GM21737 (cell line): Measurements from ENCODE around the gene TNIP1.

Source experiments
- ATAC-seq: cut with Tn5 transposase; IDR thresholded peaks from one replicate; pipeline ENCODE4 v1.9.1; 2021; ENCODE audit warnings: mild to moderate bottlenecking, moderate library complexity; ENCODE audit not compliant: unreplicated experiment

TNIP1 gene

DNA sequence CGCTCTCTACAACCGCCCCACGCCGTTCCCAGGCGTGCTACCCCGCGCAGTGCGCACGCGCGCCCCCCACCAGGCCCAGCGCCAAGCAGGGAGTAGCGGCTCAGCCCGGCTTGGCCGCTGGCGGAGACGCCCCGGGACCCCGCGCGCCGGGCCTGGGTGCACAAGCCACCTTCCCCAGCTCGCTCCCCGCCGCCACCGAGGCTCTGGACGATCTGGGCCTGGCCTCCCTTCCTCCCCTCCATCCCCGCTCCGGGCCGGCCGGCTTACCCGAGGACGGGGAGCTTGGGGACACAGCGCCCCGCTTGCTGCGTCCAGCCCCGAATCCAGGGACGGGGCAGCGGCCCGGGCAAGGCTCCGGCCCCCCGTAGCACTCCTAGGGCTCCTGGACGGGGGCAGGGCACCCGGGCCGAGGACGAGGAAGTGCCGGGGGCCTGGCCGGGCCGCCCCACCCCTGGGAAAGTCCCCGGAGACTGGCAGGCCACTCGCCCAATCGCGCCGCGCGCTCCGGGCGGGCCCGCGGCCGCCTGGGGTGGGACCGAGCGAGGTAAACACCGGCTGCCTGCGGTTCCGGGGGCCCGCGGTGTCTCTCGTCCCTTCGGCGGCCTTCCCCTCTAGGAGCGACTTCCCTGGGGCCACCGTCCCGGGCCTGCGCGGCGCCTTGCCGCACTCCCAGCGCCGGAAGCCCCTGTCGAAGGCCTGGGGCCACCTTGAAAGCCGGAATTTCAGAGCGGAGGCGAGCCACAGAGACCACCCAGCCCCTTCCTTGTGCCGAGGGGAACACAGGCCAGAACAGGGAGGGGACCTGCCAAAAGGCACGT lies at the start of gene TNIP1:
TSS of gene TNIP1 (minus strand) at position 422 of the 818 bp plus-strand sequence. CDS start 15,939 bp downstream, outside the sequence.
- ATAC-seq: peak; percentile 78

GRCh38 chr5:151130235-151130921 lies 49.5 kb upstream of the TNIP1 start:
- ATAC-seq: no peak

GRCh38 chr5:151128817-151129216 lies 48.0 kb upstream of the TNIP1 start:
- ATAC-seq: no peak

DNA sequence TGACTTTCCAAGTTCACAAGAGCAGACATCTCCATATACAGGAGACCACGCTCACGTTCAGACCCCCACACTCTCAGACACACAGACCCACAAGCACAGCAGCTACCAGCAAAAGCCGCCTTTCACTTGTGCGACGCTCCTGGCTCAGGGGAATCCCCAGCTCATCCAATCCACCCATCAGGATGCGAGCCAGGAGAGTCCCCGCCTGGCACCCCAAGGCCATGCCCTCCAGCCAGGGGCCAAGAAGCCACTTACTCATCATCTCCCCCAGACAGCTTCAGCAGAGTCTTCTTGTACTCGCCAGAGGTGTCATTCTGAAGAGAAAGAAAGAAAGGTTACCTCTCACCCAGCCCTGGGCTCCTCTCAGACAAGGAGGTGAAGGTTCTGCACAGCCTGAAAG lies 47.1 kb upstream of the TNIP1 start:
- no peak for ATAC-seq

GRCh38 chr5:151126199-151126645 lies 45.4 kb upstream of the TNIP1 start:
- no peak for ATAC-seq

GRCh38 chr5:151125421-151125820 lies 44.6 kb upstream of the TNIP1 start:
- ATAC-seq: no peak

- ATAC-seq: peak; percentile 79
Measured at GRCh38 chr5:151123897-151124751, 43.3 kb upstream of the TNIP1 start.

GRCh38 chr5:151122828-151123227 lies 42.0 kb upstream of the TNIP1 start:
- no peak for ATAC-seq

- ATAC-seq: no peak
Measured at GRCh38 chr5:151121665-151122064, 40.8 kb upstream of the TNIP1 start.

DNA sequence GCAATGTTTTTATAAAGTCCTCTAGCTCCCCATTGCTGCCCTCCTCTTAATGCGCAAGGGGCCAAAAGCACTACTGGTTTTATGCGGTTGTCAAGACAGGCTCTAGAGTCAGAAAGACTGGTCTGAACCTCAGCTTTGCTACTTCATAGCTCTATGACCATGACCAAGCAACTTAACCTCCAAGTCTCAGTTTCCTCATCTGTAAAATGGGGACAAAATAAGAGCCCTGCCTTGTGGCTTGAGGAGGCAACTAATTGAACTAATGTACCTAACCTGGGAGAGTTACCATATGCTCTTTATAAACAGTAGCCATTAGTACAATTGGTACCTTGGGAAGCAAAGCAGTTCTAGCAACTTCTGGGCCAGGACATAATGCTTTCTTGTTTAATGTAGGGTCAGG lies 40.3 kb upstream of the TNIP1 start:
- no peak for ATAC-seq

DNA sequence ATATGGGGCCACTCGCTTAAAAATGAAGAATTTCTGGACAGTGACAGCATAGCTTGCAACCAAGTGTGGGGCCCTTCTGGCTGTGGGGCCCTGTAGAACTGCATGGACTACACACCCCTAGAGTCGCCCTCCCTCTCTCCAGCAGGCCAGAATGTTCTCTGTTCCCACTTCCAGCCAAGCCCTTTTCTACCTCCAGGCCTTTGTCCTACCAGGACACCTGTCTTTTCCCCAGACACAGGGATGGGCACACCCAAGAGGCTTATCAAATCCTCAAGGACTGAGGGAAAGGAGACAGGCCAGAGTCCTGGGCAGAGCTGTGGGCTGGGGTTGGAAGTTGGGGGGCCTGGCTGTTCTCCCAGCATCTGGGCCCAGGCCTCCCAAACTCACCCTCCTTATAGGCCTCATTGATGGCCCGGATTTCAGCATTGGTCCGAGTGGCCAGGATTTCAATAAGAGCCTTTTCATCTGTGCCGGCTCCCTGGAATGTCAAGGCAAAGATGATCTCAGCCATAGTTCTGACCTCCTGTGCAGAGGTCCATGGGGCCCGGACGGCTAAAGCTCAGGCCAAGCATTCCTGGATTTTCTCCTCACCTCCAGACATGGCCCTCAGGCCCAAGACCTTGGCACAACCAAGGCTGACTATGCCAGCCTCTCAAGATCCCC lies 38.2 kb upstream of the TNIP1 start:
- ATAC-seq: no peak

DNA sequence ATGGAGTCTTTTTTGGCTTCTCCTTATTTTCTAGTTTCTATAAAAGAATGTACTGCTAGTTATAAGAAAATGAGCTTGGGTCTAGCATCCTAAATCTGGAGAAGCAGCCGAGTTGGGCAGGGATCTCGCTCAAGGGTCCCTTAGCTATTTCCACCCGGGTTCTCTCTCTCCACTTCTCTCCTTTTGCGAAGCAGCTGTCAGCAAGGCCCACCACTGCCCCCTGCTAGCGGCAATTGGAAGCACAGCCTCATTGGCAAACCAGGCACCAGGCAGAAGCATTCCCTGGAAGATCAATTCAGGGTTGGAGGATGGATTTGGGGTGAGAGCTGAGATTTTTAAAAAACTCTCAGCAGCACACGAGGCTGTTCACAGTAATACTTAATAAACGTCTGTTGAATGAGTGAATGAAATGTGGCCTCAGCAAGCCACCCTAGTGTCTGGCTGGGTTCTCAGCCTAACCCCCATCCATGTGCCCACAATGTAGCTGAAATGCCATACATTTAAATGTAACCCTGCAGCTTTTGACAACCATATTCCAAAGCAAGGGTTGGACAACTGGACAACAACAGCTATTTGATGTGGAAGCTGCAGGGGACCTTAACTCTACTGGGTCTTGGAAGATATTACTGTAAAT lies 34.6 kb upstream of the TNIP1 start:
- no peak for ATAC-seq

DNA sequence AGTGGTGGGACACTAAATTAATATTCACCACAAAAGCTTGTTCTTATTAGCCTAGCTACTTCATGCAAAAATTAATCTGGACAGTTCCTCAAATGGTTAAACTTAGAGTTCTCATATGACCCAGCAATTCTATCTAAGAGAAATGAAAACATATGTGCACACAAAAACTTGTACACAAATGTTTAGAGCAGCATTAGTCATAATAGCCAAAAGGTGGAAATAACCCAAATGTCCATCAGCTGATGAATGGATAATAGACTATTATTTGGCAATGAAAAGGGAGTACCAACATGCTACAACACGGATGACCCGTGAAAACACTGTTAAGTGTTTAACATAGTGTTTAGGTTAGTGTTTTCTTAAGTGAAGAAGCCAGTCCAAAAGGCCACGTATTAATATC lies 32.8 kb upstream of the TNIP1 start:
- ATAC-seq: no peak

DNA sequence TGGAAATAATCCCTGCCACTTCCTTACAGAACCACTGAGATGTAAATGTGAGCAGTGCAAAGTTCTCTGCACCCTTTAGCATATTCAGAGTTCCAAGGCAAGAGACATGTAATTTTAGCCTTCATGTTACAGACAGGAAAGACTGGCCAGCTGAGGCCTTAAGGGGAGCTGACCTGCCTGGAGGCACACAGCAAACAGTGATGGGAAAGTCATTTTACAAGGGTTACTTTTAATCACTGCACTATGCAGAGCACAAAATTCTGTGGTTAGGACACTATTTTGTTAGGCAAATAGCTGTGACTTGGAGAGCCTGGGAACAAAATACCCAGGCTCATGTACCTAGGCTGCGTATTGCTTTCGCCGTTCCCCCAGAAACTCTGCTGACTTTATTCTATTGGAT lies 30.2 kb upstream of the TNIP1 start:
- ATAC-seq: no peak

DNA sequence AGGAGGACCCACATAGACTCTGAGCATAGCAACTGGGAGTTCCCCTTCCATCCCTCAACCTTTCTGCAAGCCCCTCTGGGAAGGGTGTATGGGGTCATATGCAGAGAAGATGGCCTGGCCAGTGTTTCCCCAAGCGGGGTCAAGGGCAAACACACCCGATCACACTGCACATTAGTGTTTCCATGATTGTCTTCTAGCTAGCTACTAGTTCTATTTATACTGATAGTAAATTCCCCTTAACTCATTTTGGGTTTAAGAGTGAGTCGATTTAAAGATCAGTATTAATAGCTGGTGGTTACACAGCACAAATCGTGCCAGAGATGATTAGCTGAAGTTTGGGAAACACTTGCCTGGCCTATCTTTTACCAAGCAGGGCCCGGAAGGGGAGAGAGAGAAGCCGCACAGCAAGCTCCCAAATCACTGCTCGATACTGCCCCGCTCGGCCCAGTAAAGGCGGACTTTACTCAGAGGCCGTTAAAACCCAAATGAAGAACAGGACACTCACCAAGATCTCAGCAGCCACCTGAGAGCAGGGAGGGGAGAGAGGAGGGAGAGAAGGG lies 29.4 kb upstream of the TNIP1 start:
- no peak for ATAC-seq

DNA sequence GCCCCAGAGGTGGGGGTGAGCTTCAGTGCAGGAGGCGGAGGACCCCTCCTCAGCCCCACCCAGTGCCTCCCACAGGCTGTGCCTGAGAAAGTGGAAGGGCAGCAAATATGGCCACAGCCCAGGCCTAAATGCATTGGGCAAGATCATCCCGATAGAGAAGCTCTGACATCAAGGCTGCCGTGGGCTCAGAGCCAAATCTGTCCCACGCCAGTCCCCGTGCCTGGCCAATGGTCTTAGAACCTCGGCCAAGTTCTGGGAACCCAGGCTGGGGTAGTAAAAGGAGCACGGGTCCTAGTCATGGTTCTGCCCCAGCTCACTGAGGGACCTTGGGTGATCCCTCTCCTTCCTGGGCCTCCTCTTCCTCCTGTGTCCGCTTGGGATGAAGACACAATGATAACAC lies 27.7 kb upstream of the TNIP1 start:
- no peak for ATAC-seq

- no peak for ATAC-seq
Measured at GRCh38 chr5:151107738-151108520, 27.1 kb upstream of the TNIP1 start.

DNA sequence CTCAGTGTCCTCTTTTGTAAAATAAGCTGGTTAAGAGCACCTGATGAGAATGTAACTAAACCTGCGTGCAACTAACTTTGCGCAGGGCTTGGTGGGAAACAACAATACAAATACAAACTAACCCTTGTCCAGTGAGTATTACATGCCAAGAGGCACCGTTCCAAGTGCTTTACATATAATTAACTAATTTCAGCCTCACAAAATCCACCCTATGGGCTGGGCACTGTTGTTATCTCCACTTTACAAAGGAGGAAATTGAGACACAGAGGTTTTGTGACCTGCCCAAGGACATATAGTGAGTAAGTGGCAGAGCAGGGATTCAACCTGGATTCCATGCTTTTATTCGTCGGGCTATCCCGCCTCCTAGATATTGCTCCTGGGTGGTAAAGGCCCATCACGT lies 26.2 kb upstream of the TNIP1 start:
- no peak for ATAC-seq

DNA sequence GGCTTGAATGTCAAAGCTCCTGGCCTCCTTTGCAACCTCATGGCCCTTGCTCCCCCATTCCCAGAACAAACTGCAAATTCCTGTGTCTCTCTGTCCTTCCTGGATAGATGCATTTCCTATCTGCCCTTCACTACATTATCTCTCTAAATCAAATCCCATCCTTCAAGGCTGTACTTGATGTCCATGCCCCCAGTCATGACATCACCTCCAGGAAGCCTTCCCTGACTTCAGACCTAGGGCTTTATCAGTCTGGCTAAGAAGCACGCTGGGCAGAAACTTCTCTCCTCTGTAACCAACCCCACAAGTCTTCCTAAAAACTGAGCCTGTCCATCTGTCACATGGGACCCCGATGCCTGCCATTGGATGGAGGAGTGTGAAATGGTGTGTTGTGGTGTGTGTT lies 25.7 kb upstream of the TNIP1 start:
- ATAC-seq: no peak
